HEK293 (cell line): ENCODE data around the gene ERF.
A peak's percentile ranks its signal among the peaks of the same experiment; 100 is the strongest.

ENCODE experiments used
- CTCF ChIA-PET: fragments of 350-600 bp; formaldehyde crosslinking; extraction: SDS; loops from one replicate; lab custom pipeline; 2021; ENCODE audit warnings: antibody characterized with exemption; lab: Yijun Ruan, JAX
- POLR2A ChIA-PET: fragments of 300-600 bp; formaldehyde crosslinking; extraction: SDS; loops from one replicate; lab custom pipeline; 2020; ENCODE audit warnings: antibody characterized with exemption, inconsistent platforms; lab: Yijun Ruan, JAX
- H3K27ac ChIP-seq: fragments of 200-500 bp; sonication (Bioruptor generic); 2 replicates; pipeline ENCODE4 v1.5.1; 2014; ENCODE audit warnings: low read depth, low read length, control low read depth, inconsistent platforms; ENCODE audit errors: extremely low read depth
- H3K36me3 ChIP-seq, 2 experiments: fragments of 200-500 bp in 1 of 2; sonication (Bioruptor generic) in 1 of 2; 1 replicate in 1 of 2; 2 replicates in 1 of 2; pipeline ENCODE4 v1.5.1; 2014 to 2017; ENCODE audit warnings: inconsistent platforms in 2 of 2, low read length in 2 of 2; ENCODE audit not compliant: control insufficient read depth in 2 of 2, insufficient read depth in 1 of 2
- H3K4me1 ChIP-seq: fragments of 200-500 bp; sonication (Bioruptor generic); 2 replicates; pipeline ENCODE4 v1.5.1; 2014; ENCODE audit warnings: mild to moderate bottlenecking, low read length, inconsistent platforms; ENCODE audit not compliant: control insufficient read depth, insufficient read depth
- H3K4me3 ChIP-seq: 2 replicates; pipeline ENCODE4 v1.5.1; 2011; ENCODE audit warnings: low read depth, mild to moderate bottlenecking, control low read depth, low read length, moderate library complexity
- H3K9me3 ChIP-seq: fragments of 200-500 bp; sonication (Bioruptor generic); 2 replicates; pipeline ENCODE4 v1.5.1; 2014; ENCODE audit warnings: low read depth, low read length, inconsistent platforms; ENCODE audit not compliant: control insufficient read depth, insufficient read depth
- BCL11A ChIP-seq: fragments of 450-650 bp; formaldehyde crosslinking; IDR thresholded peaks from 2 replicates; pipeline ENCODE4 v1.5.1; 2016; ENCODE audit warnings: low read depth, missing biosample characterization, missing genetic modification characterization
- GLI4 ChIP-seq: fragments of 450-650 bp; formaldehyde crosslinking; IDR thresholded peaks from 2 replicates; pipeline ENCODE4 v1.5.1; 2016; ENCODE audit warnings: missing biosample characterization, missing genetic modification characterization
- PRDM1 ChIP-seq: fragments of 450-650 bp; formaldehyde crosslinking; IDR thresholded peaks from 2 replicates; pipeline ENCODE4; 2016; ENCODE audit warnings: missing biosample characterization, missing genetic modification characterization
- SCRT2 ChIP-seq: fragments of 450-650 bp; formaldehyde crosslinking; IDR thresholded peaks from 2 replicates; pipeline ENCODE4 v1.5.1; 2016; ENCODE audit warnings: missing biosample characterization, missing genetic modification characterization
- SETDB1 ChIP-seq: IDR thresholded peaks from one replicate; pipeline ENCODE4 v1.6.1; 2017; ENCODE audit warnings: mild to moderate bottlenecking, low read length, moderate library complexity, mixed read lengths; ENCODE audit not compliant: insufficient read length
- YY1 ChIP-seq: fragments of 450-650 bp; formaldehyde crosslinking; IDR thresholded peaks from 2 replicates; pipeline ENCODE4 v1.5.1; 2018; ENCODE audit warnings: missing biosample characterization, missing genetic modification characterization
- ZEB2 ChIP-seq: fragments of 450-650 bp; formaldehyde crosslinking; IDR thresholded peaks from 2 replicates; pipeline ENCODE4 v1.5.1; 2016; ENCODE audit warnings: missing biosample characterization, missing genetic modification characterization
- ZFP69B ChIP-seq: fragments of 450-650 bp; formaldehyde crosslinking; IDR thresholded peaks from 2 replicates; pipeline ENCODE4 v1.5.1; 2016; ENCODE audit warnings: missing biosample characterization, missing genetic modification characterization
- ZNF114 ChIP-seq: fragments of 450-650 bp; formaldehyde crosslinking; IDR thresholded peaks from 2 replicates; pipeline ENCODE4 v1.5.0; 2017; ENCODE audit warnings: missing biosample characterization, missing genetic modification characterization
- ZNF138 ChIP-seq: fragments of 450-650 bp; formaldehyde crosslinking; IDR thresholded peaks from 2 replicates; pipeline ENCODE4 v1.5.1; 2016; ENCODE audit warnings: missing biosample characterization, missing genetic modification characterization, borderline replicate concordance
- ZNF146 ChIP-seq: fragments of 450-650 bp; formaldehyde crosslinking; IDR thresholded peaks from 2 replicates; pipeline ENCODE4 v1.5.1; 2016; ENCODE audit warnings: missing biosample characterization, missing genetic modification characterization
- ZNF175 ChIP-seq: fragments of 450-650 bp; formaldehyde crosslinking; IDR thresholded peaks from 2 replicates; pipeline ENCODE4 v1.5.1; 2016; ENCODE audit warnings: missing biosample characterization, missing genetic modification characterization
- ZNF184 ChIP-seq: fragments of 450-650 bp; IDR thresholded peaks from 2 replicates; pipeline ENCODE4 v1.5.1; 2018; ENCODE audit warnings: missing biosample characterization, mild to moderate bottlenecking, missing genetic modification characterization
- ZNF223 ChIP-seq: fragments of 450-650 bp; formaldehyde crosslinking; IDR thresholded peaks from 2 replicates; pipeline ENCODE4 v1.5.1; 2016; ENCODE audit warnings: missing biosample characterization, missing genetic modification characterization
- ZNF24 ChIP-seq: fragments of 450-650 bp; formaldehyde crosslinking; IDR thresholded peaks from 2 replicates; pipeline ENCODE4 v1.5.1; 2016; ENCODE audit warnings: missing biosample characterization, missing genetic modification characterization
- ZNF513 ChIP-seq: fragments of 450-650 bp; IDR thresholded peaks from 2 replicates; pipeline ENCODE4 v1.5.1; 2018; ENCODE audit warnings: missing biosample characterization, missing genetic modification characterization
- ZNF561 ChIP-seq: fragments of 450-650 bp; IDR thresholded peaks from 2 replicates; pipeline ENCODE4 v1.5.1; 2018; ENCODE audit warnings: missing biosample characterization, missing genetic modification characterization, borderline replicate concordance
- ZNF596 ChIP-seq: fragments of 450-650 bp; IDR thresholded peaks from 2 replicates; pipeline ENCODE4 v1.5.0; 2018; ENCODE audit warnings: missing biosample characterization, mild to moderate bottlenecking, missing genetic modification characterization, moderate library complexity
- ZNF645 ChIP-seq: fragments of 450-650 bp; formaldehyde crosslinking; IDR thresholded peaks from 2 replicates; pipeline ENCODE4; 2016; ENCODE audit warnings: missing biosample characterization, missing genetic modification characterization
- ZNF830 ChIP-seq: fragments of 450-650 bp; IDR thresholded peaks from 2 replicates; pipeline ENCODE4 v1.5.0; 2018; ENCODE audit warnings: missing biosample characterization, missing genetic modification characterization, low read depth, mild to moderate bottlenecking, moderate library complexity
- ZNF843 ChIP-seq: fragments of 450-650 bp; formaldehyde crosslinking; IDR thresholded peaks from 2 replicates; pipeline ENCODE4 v1.5.1; 2016; ENCODE audit warnings: missing biosample characterization, missing genetic modification characterization
- ZSCAN23 ChIP-seq: fragments of 450-650 bp; formaldehyde crosslinking; IDR thresholded peaks from 2 replicates; pipeline ENCODE4 v1.5.1; 2016; ENCODE audit warnings: missing biosample characterization, missing genetic modification characterization
- ZXDB ChIP-seq: fragments of 450-650 bp; formaldehyde crosslinking; IDR thresholded peaks from 2 replicates; pipeline ENCODE4 v1.5.1; 2016; ENCODE audit warnings: missing biosample characterization, missing genetic modification characterization
- TF ChIP-seq, protein P1 (sequence below): fragments of 450-650 bp; formaldehyde crosslinking; IDR thresholded peaks from 2 replicates; pipeline ENCODE4 v1.5.1; 2016; ENCODE audit warnings: missing biosample characterization, missing genetic modification characterization
- TF ChIP-seq, protein P2 (sequence below): fragments of 450-650 bp; formaldehyde crosslinking; conservative IDR thresholded peaks from 2 replicates; pipeline ENCODE4 v1.5.1; 2016; ENCODE audit warnings: low read depth, missing biosample characterization, missing genetic modification characterization
- TF ChIP-seq, protein P3 (sequence below): fragments of 450-650 bp; formaldehyde crosslinking; IDR thresholded peaks from 2 replicates; pipeline ENCODE4 v1.5.1; 2017; ENCODE audit warnings: missing biosample characterization, missing genetic modification characterization

The ERF gene

GRCh38 chr19:42252365-42253244 lies 2.3 kb downstream of the ERF start:
- no peaks in the 10 kb centered on the region for H3K9me3 ChIP-seq
- H3K4me3 ChIP-seq: peak overlapping the region; percentile 83
- H3K36me3 ChIP-seq: peaks cover 7 to 20% of the 10 kb centered on the region in 2 experiments; a peak in 2 of 3 replicates
- ChIA-PET CTCF (interaction anchor here (2.1 to 11.8 kb wide), 2 partner anchors 27 to 144 kb away, joined by 7 to 276 read pairs; no protein-coding TSS in a partner anchor), POLR2A (interaction anchor here (0.6 to 13.9 kb wide), 4 partner anchors 9 to 449 kb away, joined by 3 to 242 read pairs (median 18); partner anchors contain the start of gene GSK3A)
- H3K4me1 ChIP-seq: peaks cover 34% of the 10 kb centered on the region
- H3K27ac ChIP-seq: peak overlapping the region; percentile 87
- TF ChIP-seq ZNF843: peak; percentile 8; the same call in 1 of the 2 replicates
- TF ChIP-seq GLI4 (tag by site-specific recombination): no peak
- TF ChIP-seq ZNF561: no peak
- no peak for TF ChIP-seq ZXDB (tag by site-specific recombination)
- TF ChIP-seq ZNF830 (tag by site-specific recombination): no peak
- no peak for TF ChIP-seq ZNF138
- TF ChIP-seq PRDM1: no peak
- no peak for TF ChIP-seq ZNF114 (tag by site-specific recombination)
- no peak for TF ChIP-seq ZNF223 (tag by site-specific recombination)
- TF ChIP-seq ZNF146: peak; percentile 4; the same call in 1 of the 2 replicates
- TF ChIP-seq ZSCAN23: no peak
- TF ChIP-seq, protein P1, sequence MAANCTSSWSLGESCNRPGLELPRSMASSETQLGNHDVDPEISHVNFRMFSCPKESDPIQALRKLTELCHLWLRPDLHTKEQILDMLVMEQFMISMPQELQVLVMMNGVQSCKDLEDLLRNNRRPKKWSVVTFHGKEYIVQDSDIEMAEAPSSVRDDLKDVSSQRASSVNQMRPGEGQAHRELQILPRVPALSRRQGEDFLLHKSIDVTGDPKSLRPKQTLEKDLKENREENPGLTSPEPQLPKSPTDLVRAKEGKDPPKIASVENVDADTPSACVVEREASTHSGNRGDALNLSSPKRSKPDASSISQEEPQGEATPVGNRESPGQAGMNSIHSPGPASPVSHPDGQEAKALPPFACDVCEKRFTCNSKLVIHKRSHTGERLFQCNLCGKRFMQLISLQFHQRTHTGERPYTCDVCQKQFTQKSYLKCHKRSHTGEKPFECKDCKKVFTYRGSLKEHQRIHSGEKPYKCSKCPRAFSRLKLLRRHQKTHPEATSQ (tag by site-specific recombination): no peak
- no peak for TF ChIP-seq YY1 (tag by site-specific recombination)
- TF ChIP-seq ZNF184 (tag by site-specific recombination): no peak
- TF ChIP-seq SETDB1: no peak
- TF ChIP-seq, protein P2, sequence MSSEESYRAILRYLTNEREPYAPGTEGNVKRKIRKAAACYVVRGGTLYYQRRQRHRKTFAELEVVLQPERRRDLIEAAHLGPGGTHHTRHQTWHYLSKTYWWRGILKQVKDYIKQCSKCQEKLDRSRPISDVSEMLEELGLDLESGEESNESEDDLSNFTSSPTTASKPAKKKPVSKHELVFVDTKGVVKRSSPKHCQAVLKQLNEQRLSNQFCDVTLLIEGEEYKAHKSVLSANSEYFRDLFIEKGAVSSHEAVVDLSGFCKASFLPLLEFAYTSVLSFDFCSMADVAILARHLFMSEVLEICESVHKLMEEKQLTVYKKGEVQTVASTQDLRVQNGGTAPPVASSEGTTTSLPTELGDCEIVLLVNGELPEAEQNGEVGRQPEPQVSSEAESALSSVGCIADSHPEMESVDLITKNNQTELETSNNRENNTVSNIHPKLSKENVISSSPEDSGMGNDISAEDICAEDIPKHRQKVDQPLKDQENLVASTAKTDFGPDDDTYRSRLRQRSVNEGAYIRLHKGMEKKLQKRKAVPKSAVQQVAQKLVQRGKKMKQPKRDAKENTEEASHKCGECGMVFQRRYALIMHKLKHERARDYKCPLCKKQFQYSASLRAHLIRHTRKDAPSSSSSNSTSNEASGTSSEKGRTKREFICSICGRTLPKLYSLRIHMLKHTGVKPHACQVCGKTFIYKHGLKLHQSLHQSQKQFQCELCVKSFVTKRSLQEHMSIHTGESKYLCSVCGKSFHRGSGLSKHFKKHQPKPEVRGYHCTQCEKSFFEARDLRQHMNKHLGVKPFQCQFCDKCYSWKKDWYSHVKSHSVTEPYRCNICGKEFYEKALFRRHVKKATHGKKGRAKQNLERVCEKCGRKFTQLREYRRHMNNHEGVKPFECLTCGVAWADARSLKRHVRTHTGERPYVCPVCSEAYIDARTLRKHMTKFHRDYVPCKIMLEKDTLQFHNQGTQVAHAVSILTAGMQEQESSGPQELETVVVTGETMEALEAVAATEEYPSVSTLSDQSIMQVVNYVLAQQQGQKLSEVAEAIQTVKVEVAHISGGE (tag by site-specific recombination): no peak; the same call in 1 of the 2 replicates
- no peak for TF ChIP-seq ZNF645
- TF ChIP-seq BCL11A (tag by site-specific recombination): peak; percentile 33; the same call in 1 of the 2 replicates
- TF ChIP-seq, protein P3, sequence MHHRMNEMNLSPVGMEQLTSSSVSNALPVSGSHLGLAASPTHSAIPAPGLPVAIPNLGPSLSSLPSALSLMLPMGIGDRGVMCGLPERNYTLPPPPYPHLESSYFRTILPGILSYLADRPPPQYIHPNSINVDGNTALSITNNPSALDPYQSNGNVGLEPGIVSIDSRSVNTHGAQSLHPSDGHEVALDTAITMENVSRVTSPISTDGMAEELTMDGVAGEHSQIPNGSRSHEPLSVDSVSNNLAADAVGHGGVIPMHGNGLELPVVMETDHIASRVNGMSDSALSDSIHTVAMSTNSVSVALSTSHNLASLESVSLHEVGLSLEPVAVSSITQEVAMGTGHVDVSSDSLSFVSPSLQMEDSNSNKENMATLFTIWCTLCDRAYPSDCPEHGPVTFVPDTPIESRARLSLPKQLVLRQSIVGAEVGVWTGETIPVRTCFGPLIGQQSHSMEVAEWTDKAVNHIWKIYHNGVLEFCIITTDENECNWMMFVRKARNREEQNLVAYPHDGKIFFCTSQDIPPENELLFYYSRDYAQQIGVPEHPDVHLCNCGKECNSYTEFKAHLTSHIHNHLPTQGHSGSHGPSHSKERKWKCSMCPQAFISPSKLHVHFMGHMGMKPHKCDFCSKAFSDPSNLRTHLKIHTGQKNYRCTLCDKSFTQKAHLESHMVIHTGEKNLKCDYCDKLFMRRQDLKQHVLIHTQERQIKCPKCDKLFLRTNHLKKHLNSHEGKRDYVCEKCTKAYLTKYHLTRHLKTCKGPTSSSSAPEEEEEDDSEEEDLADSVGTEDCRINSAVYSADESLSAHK (tag by site-specific recombination): peak; percentile 41; the same call in 1 of the 2 replicates
- TF ChIP-seq ZNF513 (tag by site-specific recombination): no peak
- TF ChIP-seq ZFP69B: peak; percentile 92
- peak; percentile 24; the same call in 1 of the 2 replicates for TF ChIP-seq SCRT2 (tag by site-specific recombination)
- no peak for TF ChIP-seq ZNF175
- TF ChIP-seq ZNF24 (tag by site-specific recombination): 0 out of 2 replicates have a peak, but pooled peaks have one; percentile 49
- no peak for TF ChIP-seq ZNF596 (tag by site-specific recombination)
- no peak for TF ChIP-seq ZEB2 (tag by site-specific recombination)
